Dedifferentiated amniotic fluid mesenchymal stem cell (primary cell): ENCODE measurements around the gene LRRC40.

ENCODE experiments used
- DNase-seq: peaks from one replicate; pipeline ENCODE4 v3.0.0-alpha.2; 2016; ENCODE audit errors: extremely low spot score

Gene LRRC40

GRCh38 chr1:70115315-70115714, 90.1 kb downstream of the LRRC40 start:
- DNase-seq, result no peak

GRCh38 chr1:70112838-70113237, 92.5 kb downstream of the LRRC40 start:
- no peak for DNase-seq

GRCh38 chr1:70109241-70109640, 96.1 kb downstream of the LRRC40 start:
- no peak for DNase-seq

DNA sequence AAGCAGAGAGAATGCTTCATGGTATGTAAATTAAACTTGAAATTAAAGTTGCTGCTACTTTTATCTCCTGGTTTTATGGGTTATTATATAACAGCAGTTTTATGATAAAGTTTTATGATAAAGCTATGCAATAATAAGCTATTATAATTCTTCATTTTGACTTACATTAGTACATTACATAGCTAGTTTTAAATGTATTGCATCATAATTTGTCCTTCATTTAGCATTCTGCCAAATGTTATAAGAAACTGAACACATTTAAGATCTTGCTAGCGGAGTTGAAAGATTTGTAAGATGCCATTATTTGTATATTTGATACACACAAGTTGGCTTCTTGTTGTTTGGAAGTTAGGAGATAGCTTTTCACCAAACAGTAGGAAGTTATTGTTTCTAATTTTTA, 101.6 kb downstream of the LRRC40 start:
- DNase-seq, result no peak

DNA sequence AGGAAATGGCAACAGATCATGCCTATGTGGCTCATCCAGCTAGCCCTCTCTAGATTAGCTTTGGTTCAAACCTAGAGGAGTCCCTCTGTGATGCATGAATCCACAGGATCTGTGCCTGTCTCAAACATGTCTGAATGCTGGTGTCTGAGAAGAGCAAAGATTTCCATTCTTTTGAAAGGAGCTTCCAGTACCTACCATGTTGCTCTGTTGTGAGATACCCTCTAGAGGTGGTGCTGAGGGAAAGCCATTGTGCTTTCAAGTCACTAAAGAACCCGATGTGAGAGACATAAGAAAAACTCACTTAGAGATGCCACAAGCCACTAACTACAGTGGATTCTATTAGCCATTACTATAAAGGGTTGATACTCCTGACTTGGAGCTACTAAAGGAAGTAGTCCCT, 103.6 kb downstream of the LRRC40 start:
- DNase-seq, result no peak

- no peak for DNase-seq
Measured at GRCh38 chr1:70101231-70101630, 104.1 kb downstream of the LRRC40 start.
